ENCODE measurements around the gene ATG7.

The ATG7 gene

GRCh38 chr3:11386465-11387113 lies 114.4 kb downstream of the ATG7 start:
- TF ChIP-seq, protein P1, sequence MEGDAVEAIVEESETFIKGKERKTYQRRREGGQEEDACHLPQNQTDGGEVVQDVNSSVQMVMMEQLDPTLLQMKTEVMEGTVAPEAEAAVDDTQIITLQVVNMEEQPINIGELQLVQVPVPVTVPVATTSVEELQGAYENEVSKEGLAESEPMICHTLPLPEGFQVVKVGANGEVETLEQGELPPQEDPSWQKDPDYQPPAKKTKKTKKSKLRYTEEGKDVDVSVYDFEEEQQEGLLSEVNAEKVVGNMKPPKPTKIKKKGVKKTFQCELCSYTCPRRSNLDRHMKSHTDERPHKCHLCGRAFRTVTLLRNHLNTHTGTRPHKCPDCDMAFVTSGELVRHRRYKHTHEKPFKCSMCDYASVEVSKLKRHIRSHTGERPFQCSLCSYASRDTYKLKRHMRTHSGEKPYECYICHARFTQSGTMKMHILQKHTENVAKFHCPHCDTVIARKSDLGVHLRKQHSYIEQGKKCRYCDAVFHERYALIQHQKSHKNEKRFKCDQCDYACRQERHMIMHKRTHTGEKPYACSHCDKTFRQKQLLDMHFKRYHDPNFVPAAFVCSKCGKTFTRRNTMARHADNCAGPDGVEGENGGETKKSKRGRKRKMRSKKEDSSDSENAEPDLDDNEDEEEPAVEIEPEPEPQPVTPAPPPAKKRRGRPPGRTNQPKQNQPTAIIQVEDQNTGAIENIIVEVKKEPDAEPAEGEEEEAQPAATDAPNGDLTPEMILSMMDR (IDR thresholded peaks at IDR 0.05; ENCODE audit: borderline replicate concordance, insufficient read depth, low read depth, low read length), result no peak
- H3K4me3 ChIP-seq (ENCODE audit: low read depth, low read length), result no peak overlapping the region

DNA sequence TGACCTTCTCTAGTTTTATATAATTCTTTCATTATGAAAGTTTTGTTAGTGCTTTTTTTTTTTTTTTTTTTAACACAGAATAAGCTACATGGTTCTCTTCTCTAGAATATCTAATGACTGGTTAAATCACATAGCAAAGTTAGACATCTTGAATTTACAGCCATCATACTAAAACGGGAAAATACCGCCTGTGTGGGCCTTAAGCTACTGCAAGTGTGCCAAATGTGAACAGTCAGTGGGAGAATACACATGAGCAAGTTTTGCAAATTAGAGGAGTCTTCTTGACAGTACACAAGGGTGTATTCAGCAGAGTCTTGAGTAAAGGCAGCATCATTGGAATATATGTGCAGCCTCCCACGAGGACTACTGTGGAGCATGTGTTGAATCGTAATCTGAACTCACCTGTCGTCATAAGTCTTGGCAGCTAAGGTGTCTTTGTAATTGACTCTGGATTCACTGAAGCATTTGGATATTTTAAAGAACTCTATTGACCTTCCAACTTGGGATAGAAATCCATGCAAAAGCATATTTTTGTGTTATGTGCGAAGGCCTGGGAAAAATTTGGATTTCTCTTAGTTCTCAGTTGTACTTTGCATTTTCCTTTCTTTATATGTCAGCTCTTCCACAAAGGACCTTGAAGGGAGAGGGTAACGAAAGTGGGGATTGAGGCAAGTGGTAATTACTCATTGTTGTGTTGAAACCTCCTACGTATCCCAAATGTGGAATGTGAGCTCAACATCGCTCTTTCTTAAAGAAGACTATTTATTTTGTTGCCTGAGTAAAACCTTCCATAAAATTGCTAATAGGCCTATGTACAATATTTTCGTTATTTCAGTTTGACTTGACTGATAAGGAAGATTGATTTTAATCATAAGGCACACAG lies 117.4 kb downstream of the ATG7 start:
- H3K4me3 ChIP-seq (ENCODE audit: low read depth, low read length), result no peak overlapping the region
- TF ChIP-seq, protein P1 (IDR thresholded peaks at IDR 0.05; ENCODE audit: borderline replicate concordance, insufficient read depth, low read depth, low read length), result no peak

GRCh38 chr3:11390411-11391131 lies 118.4 kb downstream of the ATG7 start:
- no peak overlapping the region for H3K4me3 ChIP-seq (ENCODE audit: low read depth, low read length)

DNA sequence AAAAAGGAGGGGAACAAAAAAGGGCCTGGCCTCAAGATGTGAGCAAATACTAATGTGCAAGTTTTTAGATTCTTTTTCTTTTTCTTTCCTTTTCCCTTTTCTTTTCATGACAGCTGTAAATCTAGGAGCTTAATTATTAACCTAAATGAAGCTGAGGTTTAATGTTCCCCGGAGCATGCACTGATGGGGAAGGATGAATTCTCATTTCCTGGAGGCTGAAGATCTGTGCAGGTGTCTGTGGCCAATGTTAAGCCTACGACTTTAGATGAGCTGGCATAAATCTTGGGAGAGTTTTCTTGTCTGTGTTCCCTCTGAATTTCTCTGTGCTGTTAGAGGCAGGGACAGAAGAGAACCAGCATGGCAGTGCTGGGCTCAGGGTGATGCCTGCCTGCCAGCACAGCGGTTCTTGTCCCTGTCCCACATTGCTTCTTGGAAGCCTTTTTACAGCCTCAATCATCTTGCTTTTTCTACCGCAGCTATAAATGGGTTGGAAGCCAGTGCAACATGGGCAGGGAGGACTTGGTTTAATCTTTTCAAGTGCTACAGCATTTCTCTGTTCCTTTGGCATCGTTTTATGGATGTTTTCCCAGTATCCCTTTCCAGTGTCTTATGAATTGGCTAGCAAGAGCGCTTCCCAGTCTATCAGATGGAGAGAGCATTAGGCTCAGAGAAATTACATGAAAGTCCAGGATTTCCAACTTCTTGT lies 119.1 kb downstream of the ATG7 start:
- H3K4me3 ChIP-seq (ENCODE audit: low read depth, low read length), result no peak overlapping the region
- TF ChIP-seq, protein P1 (IDR thresholded peaks at IDR 0.05; ENCODE audit: borderline replicate concordance, insufficient read depth, low read depth, low read length), result no peak

More at GRCh38 chr3:11390411-11391131, 118.4 kb downstream of the ATG7 start:
- TF ChIP-seq, protein P1 (IDR thresholded peaks at IDR 0.05; ENCODE audit: borderline replicate concordance, insufficient read depth, low read depth, low read length), result no peak

DNA sequence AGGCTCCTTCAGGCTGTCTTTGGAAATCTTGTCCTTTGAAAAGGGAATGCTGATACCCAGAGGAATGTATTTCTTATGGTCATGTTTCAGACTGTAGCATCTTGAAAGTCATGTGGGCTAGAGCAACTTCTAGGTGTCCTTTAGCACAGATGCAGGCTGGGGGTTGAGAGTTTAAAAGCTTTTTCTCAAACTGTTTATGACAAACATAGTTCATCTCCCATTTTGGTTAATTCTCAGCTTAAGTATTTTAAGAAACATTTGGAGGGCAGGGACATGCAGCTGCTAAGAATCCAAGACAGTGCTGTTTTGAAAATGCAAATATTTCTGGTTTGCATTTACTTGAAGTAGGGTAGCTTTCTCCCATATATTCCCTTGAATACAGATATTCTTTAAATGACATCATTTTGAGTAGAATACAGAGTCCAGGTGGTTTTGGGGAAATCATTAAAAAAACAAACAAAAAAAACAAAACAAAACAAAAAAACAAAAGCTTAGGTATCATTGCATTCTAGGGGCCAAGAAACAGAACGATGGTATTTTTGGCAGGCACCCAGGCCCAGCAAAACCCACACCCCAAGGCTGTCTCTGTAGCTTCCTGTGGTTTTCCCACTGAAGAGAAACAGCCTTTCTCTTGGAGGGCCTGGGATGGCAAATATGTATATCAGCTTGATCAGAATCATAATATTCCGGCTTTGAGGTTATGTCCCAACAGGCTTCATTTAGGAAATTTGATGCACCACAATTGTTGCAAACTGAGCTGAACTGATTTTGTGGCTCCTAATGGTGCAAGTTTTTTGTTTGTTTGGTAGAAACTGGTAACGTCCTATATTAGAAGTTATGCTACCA lies 120.0 kb downstream of the ATG7 start:
- TF ChIP-seq, protein P1 (IDR thresholded peaks at IDR 0.05; ENCODE audit: borderline replicate concordance, insufficient read depth, low read depth, low read length), result no peak
- H3K4me3 ChIP-seq (ENCODE audit: low read depth, low read length), result no peak overlapping the region

- TF ChIP-seq, protein P1 (IDR thresholded peaks at IDR 0.05; ENCODE audit: borderline replicate concordance, insufficient read depth, low read depth, low read length), result no peak
- no peak overlapping the region for H3K4me3 ChIP-seq (ENCODE audit: low read depth, low read length)
Measured at GRCh38 chr3:11392860-11393114, 120.6 kb downstream of the ATG7 start.
